ENCODE measurements around the gene CD48.
"Not testable (repeated sequence)": the region's sequence is repeated elsewhere in the genome, so short reads cannot be mapped to it uniquely, and the experiment has no call there.

Gene CD48

GRCh38 chr1:160741612-160742348 is 30.2 kb upstream of the CD48 start:
- no peak for DNase-seq

GRCh38 chr1:160741092-160741501 is 29.5 kb upstream of the CD48 start:
- DNase-seq, result no peak

GRCh38 chr1:160740133-160740688 is 28.6 kb upstream of the CD48 start:
- DNase-seq, result no peak

GRCh38 chr1:160739098-160739511 is 27.5 kb upstream of the CD48 start, which contains the start of gene SLAMF7:
Gene SLAMF7 (plus strand): TSS chr1:160739247. CDS start chr1:160739302, 55 bp downstream.
- DNase-seq, result no peak

- no peak for DNase-seq
Measured at GRCh38 chr1:160738271-160738670, 26.6 kb upstream of the CD48 start.

GRCh38 chr1:160734301-160734700 is 22.7 kb upstream of the CD48 start:
- DNase-seq, result no peak

- no peak for DNase-seq
Measured at GRCh38 chr1:160733898-160734297, 22.3 kb upstream of the CD48 start.

- DNase-seq, result no peak
Measured at GRCh38 chr1:160731990-160732389, 20.4 kb upstream of the CD48 start.

- not testable (repeated sequence) for DNase-seq
Measured at GRCh38 chr1:160731564-160731963, 19.9 kb upstream of the CD48 start.

GRCh38 chr1:160727316-160727640 is 15.7 kb upstream of the CD48 start:
- no peak for DNase-seq

- DNase-seq, result peak; percentile 44 to 49
Measured at GRCh38 chr1:160726498-160727315, 15.1 kb upstream of the CD48 start.

GRCh38 chr1:160726114-160726497 is 14.5 kb upstream of the CD48 start:
- DNase-seq, result no peak

- DNase-seq, result no peak
Measured at GRCh38 chr1:160724465-160725242, 13.0 kb upstream of the CD48 start.

GRCh38 chr1:160723332-160723731 is 11.7 kb upstream of the CD48 start:
- DNase-seq, result no peak

GRCh38 chr1:160722726-160723125 is 11.1 kb upstream of the CD48 start:
- no peak for DNase-seq

GRCh38 chr1:160721473-160721872 is 9.9 kb upstream of the CD48 start:
- DNase-seq, result no peak

GRCh38 chr1:160720356-160721085 is 8.9 kb upstream of the CD48 start:
- no peak for DNase-seq

- DNase-seq, result no peak
Measured at GRCh38 chr1:160718210-160718609, 6.6 kb upstream of the CD48 start.

- DNase-seq, result no peak
Measured at GRCh38 chr1:160717306-160717705, 5.7 kb upstream of the CD48 start.

GRCh38 chr1:160716013-160716412 is 4.4 kb upstream of the CD48 start:
- DNase-seq, result no peak

GRCh38 chr1:160714034-160714648 is 2.5 kb upstream of the CD48 start:
- not testable (repeated sequence) for DNase-seq

GRCh38 chr1:160713161-160713560 is 1.5 kb upstream of the CD48 start:
- DNase-seq, result no peak
